CD4-positive, CD25-positive, alpha-beta regulatory T cell (primary cell): ENCODE results near the gene MCM7. TPM values are rescaled to one million over a fixed set of nuclear protein-coding genes. Genes with fewer than 3 reads are reported as not detected.

Experiments
- ATAC-seq, 2 donors: fragments of 150-1000 bp; cut with Tn5 transposase; one replicate each; pipeline ENCODE4 v1.10.0; 2021; ENCODE audit warnings: low read depth in 2 of 2, moderate number of reproducible peaks in 2 of 2, moderate library complexity in 1 of 2
- DNase-seq, 3 donors: peaks; one replicate each; pipeline versions ENCODE4 v3.0.0 to v3.0.0-alpha.2; 2012 to 2022; ENCODE audit warnings: mixed read lengths in 1 of 3
- H3K27ac ChIP-seq: one replicate; pipeline ENCODE4 v1.7.0; 2013; ENCODE audit warnings: mild to moderate bottlenecking, low read length; ENCODE audit not compliant: insufficient read depth, poor library complexity, severe bottlenecking
- H3K27me3 ChIP-seq: one replicate; pipeline ENCODE4 v1.7.0; 2013; ENCODE audit warnings: low read length; ENCODE audit not compliant: control insufficient read depth, insufficient read depth
- H3K36me3 ChIP-seq: one replicate; pipeline ENCODE4 v1.7.0; 2013; ENCODE audit warnings: mild to moderate bottlenecking, low read length, moderate library complexity; ENCODE audit not compliant: control insufficient read depth, insufficient read depth
- H3K4me1 ChIP-seq: 2 replicates; pipeline ENCODE4 v1.7.0; 2013; ENCODE audit warnings: mild to moderate bottlenecking, low read length; ENCODE audit not compliant: insufficient read depth, control insufficient read depth, poor library complexity, severe bottlenecking
- H3K4me3 ChIP-seq: one replicate; pipeline ENCODE4 v1.7.0; 2013; ENCODE audit warnings: low read depth, mild to moderate bottlenecking, low read length, moderate library complexity
- H3K9me3 ChIP-seq, 2 experiments: 1 replicate in 1 of 2; 2 replicates in 1 of 2; pipeline ENCODE4 v1.7.0; 2013; ENCODE audit warnings: low read length in 2 of 2, mild to moderate bottlenecking in 1 of 2, moderate library complexity in 1 of 2; ENCODE audit not compliant: control insufficient read depth in 2 of 2
- H3K27ac Mint-ChIP-seq, 3 donors: one replicate each; pipeline ENCODE4 v1.8.0; 2020 to 2022; ENCODE audit warnings: mild to moderate bottlenecking in 3 of 3, mixed read lengths in 3 of 3, moderate library complexity in 2 of 3
- H3K27me3 Mint-ChIP-seq: one replicate; pipeline ENCODE4 v1.8.0; 2022; ENCODE audit warnings: mild to moderate bottlenecking, mixed read lengths
- H3K36me3 Mint-ChIP-seq: one replicate; pipeline ENCODE4 v1.8.0; 2020; ENCODE audit warnings: mixed read lengths
- H3K4me1 Mint-ChIP-seq, 4 donors: one replicate each; pipeline ENCODE4 v1.8.0; 2020 to 2022; ENCODE audit warnings: mixed read lengths in 4 of 4, mild to moderate bottlenecking in 1 of 4
- H3K4me3 Mint-ChIP-seq, 4 donors: one replicate each; pipeline ENCODE4 v1.8.0; 2020 to 2022; ENCODE audit warnings: mild to moderate bottlenecking in 4 of 4, mixed read lengths in 4 of 4, moderate library complexity in 3 of 4
- H3K9me3 Mint-ChIP-seq, 7 donors: one replicate each; pipeline ENCODE4 v1.8.0; 2020 to 2022; ENCODE audit warnings: mixed read lengths in 7 of 7, mild to moderate bottlenecking in 3 of 7, moderate library complexity in 2 of 7
- polyA plus RNA-seq, 4 donors: library from polyadenylated mRNA; unstranded; fragments of 300-500 nt; fragmentation: Illumina TruSeq; gene quantifications; one replicate each; pipeline ENCODE4 v1.2.3, GENCODE V29; 2021
- total RNA-seq: library from RNA; stranded (reverse); gene quantifications from one replicate; pipeline ENCODE4 v1.2.3, GENCODE V29; 2022

Gene MCM7
- total and polyA plus RNA-seq, 5 donors from 2014 or later = 31.2 to 82.0 (median 36.9) TPM

GRCh38 chr7:100126931-100127865, 26.0 kb upstream of the MCM7 start, which contains the start of gene MBLAC1:
MBLAC1 (plus strand) TSS chr7:100126967; CDS start chr7:100127396, 429 bp downstream.
- peak within 1 kb of the TSS; percentile 84 for H3K4me3 ChIP-seq
- Mint-ChIP-seq H3K27me3 (no peaks in the 10 kb centered on the region), H3K4me1 (peaks cover 0 to 41% (median 24%) of the 10 kb centered on the region in 4 donors), H3K27ac (peak within 1 kb of the TSS; percentile 99 to 100 (median 99)), H3K4me3 (peak within 1 kb of the TSS; percentile 97 to 100 (median 99)), H3K9me3 (no peaks in the 10 kb centered on the region), H3K36me3 (no peaks in the 10 kb centered on the region)
- no peaks in the 10 kb centered on the region for H3K9me3 ChIP-seq
- ATAC-seq (peak; percentile 80 to 83), DNase-seq (peak; percentile 86 to 96 (median 93))
- H3K27me3 ChIP-seq = no peaks in the 10 kb centered on the region
- peaks cover 5% of the 10 kb centered on the region for H3K36me3 ChIP-seq
- peaks cover 37% of the 10 kb centered on the region for H3K4me1 ChIP-seq
- peak within 1 kb of the TSS; percentile 97 for H3K27ac ChIP-seq

- peak overlapping the region; percentile 84 for H3K4me3 ChIP-seq
- peak overlapping the region; percentile 99 to 100 (median 99) for H3K27ac Mint-ChIP-seq
- H3K36me3 ChIP-seq = peaks cover 5% of the 10 kb centered on the region
- H3K36me3 Mint-ChIP-seq = no peaks in the 10 kb centered on the region
- H3K9me3 Mint-ChIP-seq = no peaks in the 10 kb centered on the region
- ATAC-seq = no peak
- H3K27me3 ChIP-seq = no peaks in the 10 kb centered on the region
- no peaks in the 10 kb centered on the region for H3K27me3 Mint-ChIP-seq
- H3K27ac ChIP-seq = peak overlapping the region; percentile 97
- DNase-seq = no peak
- H3K9me3 ChIP-seq = no peaks in the 10 kb centered on the region
- peaks cover 0 to 42% (median 23%) of the 10 kb centered on the region in 4 donors for H3K4me1 Mint-ChIP-seq
- peaks cover 37% of the 10 kb centered on the region for H3K4me1 ChIP-seq
- peak overlapping the region; percentile 97 to 100 (median 99) for H3K4me3 Mint-ChIP-seq
These were observed 25.2 kb upstream of the MCM7 start for GRCh38 chr7:100126239-100126930.

- H3K27ac Mint-ChIP-seq = peak overlapping the region; percentile 10 to 84 (median 33)
- H3K9me3 ChIP-seq = no peaks in the 10 kb centered on the region
- DNase-seq = no peak
- peaks cover 46% of the 10 kb centered on the region for H3K4me1 ChIP-seq
- H3K4me3 Mint-ChIP-seq = peak overlapping the region in 3 of 4 donors; percentile 48 to 100 (median 97)
- H3K36me3 ChIP-seq = peaks cover 5% of the 10 kb centered on the region
- H3K27me3 Mint-ChIP-seq = peaks cover 5% of the 10 kb centered on the region
- no peaks in the 10 kb centered on the region for H3K36me3 Mint-ChIP-seq
- no peak overlapping the region for H3K4me3 ChIP-seq
- no peak for ATAC-seq
- H3K4me1 Mint-ChIP-seq = peaks cover 0 to 50% (median 31%) of the 10 kb centered on the region in 4 donors
- H3K9me3 Mint-ChIP-seq = no peaks in the 10 kb centered on the region
- no peak overlapping the region for H3K27ac ChIP-seq
- no peaks in the 10 kb centered on the region for H3K27me3 ChIP-seq
These were observed 23.4 kb upstream of the MCM7 start for GRCh38 chr7:100124301-100125230.

- no peaks in the 10 kb centered on the region for H3K9me3 Mint-ChIP-seq
- no peaks in the 10 kb centered on the region for H3K36me3 Mint-ChIP-seq
- H3K4me1 Mint-ChIP-seq = peaks cover 0 to 54% (median 28%) of the 10 kb centered on the region in 4 donors
- peaks cover 5% of the 10 kb centered on the region for H3K36me3 ChIP-seq
- H3K4me3 Mint-ChIP-seq = peak overlapping the region in 2 of 4 donors; percentile 58 to 59
- peaks cover 5% of the 10 kb centered on the region for H3K27me3 Mint-ChIP-seq
- H3K9me3 ChIP-seq = no peaks in the 10 kb centered on the region
- no peaks in the 10 kb centered on the region for H3K27me3 ChIP-seq
- no peak overlapping the region for H3K4me3 ChIP-seq
- DNase-seq (no peak), ATAC-seq (no peak)
- H3K4me1 ChIP-seq = peaks cover 46% of the 10 kb centered on the region
- H3K27ac Mint-ChIP-seq = peak overlapping the region in 2 of 3 donors; percentile 52 to 82
- H3K27ac ChIP-seq = no peak overlapping the region
These were observed 21.4 kb upstream of the MCM7 start for GRCh38 chr7:100122568-100122967.

- no peaks in the 10 kb centered on the region for H3K27me3 ChIP-seq
- H3K4me1 ChIP-seq = peaks cover 45% of the 10 kb centered on the region
- H3K9me3 ChIP-seq = no peaks in the 10 kb centered on the region
- H3K9me3 Mint-ChIP-seq = no peaks in the 10 kb centered on the region
- peaks cover 5% of the 10 kb centered on the region for H3K27me3 Mint-ChIP-seq
- no peak overlapping the region for H3K27ac Mint-ChIP-seq
- peaks cover 5% of the 10 kb centered on the region for H3K36me3 ChIP-seq
- no peak overlapping the region for H3K4me3 ChIP-seq
- ATAC-seq = no peak
- peaks cover 0 to 54% (median 28%) of the 10 kb centered on the region in 4 donors for H3K4me1 Mint-ChIP-seq
- H3K36me3 Mint-ChIP-seq = no peaks in the 10 kb centered on the region
- H3K27ac ChIP-seq = no peak overlapping the region
- peak overlapping the region in 1 of 4 donors; percentile 51 for H3K4me3 Mint-ChIP-seq
- DNase-seq = no peak
These were observed 20.9 kb upstream of the MCM7 start for GRCh38 chr7:100122067-100122466.

GRCh38 chr7:100120733-100121036, 19.5 kb upstream of the MCM7 start:
- no peak for DNase-seq
- H3K4me3 ChIP-seq = peak overlapping the region; percentile 95
- H3K27me3 ChIP-seq = no peaks in the 10 kb centered on the region
- Mint-ChIP-seq H3K4me3 (peak overlapping the region; percentile 95 to 99 (median 98)), H3K36me3 (no peaks in the 10 kb centered on the region), H3K27ac (peak overlapping the region; percentile 97 to 100 (median 98)), H3K27me3 (peaks cover 5% of the 10 kb centered on the region), H3K4me1 (peaks cover 0 to 46% (median 23%) of the 10 kb centered on the region in 4 donors), H3K9me3 (no peaks in the 10 kb centered on the region)
- ATAC-seq = no peak
- peaks cover 5% of the 10 kb centered on the region for H3K36me3 ChIP-seq
- H3K9me3 ChIP-seq = no peaks in the 10 kb centered on the region
- H3K4me1 ChIP-seq = peaks cover 37% of the 10 kb centered on the region
- H3K27ac ChIP-seq = peak overlapping the region; percentile 95
